OCI-LY3 (cell line): Measurements from ENCODE around the gene SRC.

Experiments
- CTCF ChIP-seq: fragments of 200-600, 300-600 bp; sonication (generic); IDR thresholded peaks from 2 replicates; pipeline ENCODE4 v1.5.1; 2014; ENCODE audit warnings: antibody characterized with exemption, low read length, low read depth
- EZH2phosphoT487 ChIP-seq: fragments of 200-600 bp; shearing (Covaris generic); IDR thresholded peaks from 2 replicates; pipeline ENCODE4 v1.6.1; 2018; ENCODE audit warnings: antibody characterized with exemption, mixed run types, low read depth

DNA sequence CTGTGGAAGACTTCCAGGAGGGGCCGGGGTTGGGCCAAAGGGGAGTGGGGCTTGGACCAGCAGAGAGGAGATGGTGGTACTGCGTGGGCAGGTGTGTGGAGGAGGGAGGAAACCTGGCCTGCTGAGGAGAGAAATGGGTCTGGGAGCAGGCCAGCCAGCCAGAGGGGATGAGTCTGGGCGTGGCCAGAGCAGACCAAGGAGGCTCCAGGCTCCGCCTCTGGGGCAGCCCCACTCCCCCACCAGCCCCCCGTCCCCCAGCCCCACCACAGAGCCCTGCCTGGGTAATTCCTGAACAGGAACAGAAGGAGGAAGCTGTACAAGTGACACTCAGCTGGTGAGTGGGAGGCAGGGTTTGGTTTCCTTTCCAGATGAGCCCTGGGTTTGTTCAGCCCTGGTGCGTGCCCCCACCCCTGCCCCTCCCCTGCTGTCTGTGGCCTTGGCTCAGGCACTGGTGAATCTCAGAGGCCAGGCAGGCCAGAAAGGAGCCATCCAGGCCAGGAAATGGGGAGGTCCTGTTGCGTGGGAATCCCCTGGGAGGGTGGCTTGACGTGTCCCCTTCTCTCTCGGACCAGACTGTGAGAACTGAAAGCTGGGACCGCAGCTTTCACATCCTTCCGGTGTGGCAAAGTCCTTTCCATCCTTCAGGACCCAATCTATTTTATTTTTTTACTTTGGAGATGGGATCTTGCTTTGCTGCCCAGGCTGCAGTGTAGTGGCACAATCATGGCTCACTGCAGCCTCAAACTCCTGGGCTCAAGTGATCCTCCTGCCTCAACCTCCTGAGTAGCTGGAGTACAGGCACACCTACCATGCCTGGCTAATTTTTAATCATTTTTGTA is 9.4 kb upstream of the SRC start:
- no peak for TF ChIP-seq CTCF
- TF ChIP-seq EZH2phosphoT487: no peak
